Dedifferentiated amniotic fluid mesenchymal stem cell (primary cell): Measurements from ENCODE around the gene MRPL33.
A peak's percentile ranks its signal among the peaks of the same experiment; 100 is the strongest.
"Not testable (repeated sequence)": the region's sequence is repeated elsewhere in the genome, so short reads cannot be mapped to it uniquely, and the experiment has no call there.

Experiments used
- DNase-seq: peaks from one replicate; pipeline ENCODE4 v3.0.0-alpha.2; 2016; ENCODE audit errors: extremely low spot score

Gene MRPL33

DNA sequence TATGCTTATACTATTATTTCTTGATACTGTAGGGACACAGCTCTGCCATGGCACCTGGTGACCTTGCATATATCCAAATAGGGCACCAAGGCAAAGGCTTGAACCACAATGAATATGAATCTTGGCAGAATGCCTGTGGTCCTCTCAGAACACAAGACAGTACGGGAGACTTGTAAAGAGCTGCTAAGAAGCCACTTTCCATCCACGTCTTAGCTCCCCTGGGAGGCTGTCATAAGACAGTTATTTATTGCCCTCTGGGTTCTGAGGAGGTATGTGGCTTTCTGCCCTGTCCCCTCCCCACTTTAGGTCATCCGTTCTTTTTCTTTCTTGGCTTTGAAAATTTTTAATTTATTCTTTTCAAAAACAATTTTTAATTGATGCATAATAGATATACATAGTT lies 29.8 kb upstream of the MRPL33 start:
- DNase-seq: no peak

DNA sequence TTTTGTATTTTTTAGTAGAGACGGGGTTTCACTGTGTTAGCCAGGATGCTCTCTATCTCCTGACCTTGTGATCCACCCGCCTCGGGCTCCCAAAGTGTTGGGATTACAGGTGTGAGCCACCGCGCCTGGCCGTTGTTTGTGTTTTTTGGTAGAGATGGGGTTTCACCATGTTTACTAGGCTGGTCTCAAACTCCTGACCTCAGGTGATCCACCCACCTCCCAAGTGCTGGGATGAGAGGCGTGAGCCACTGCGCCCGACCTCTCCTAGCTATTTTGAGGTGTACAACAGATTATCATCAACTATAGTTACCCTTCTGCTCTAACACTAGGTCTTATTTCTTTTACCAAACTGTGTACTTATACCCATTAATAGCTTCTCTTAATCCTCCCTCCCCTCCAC lies 28.9 kb upstream of the MRPL33 start:
- DNase-seq: no peak

DNA sequence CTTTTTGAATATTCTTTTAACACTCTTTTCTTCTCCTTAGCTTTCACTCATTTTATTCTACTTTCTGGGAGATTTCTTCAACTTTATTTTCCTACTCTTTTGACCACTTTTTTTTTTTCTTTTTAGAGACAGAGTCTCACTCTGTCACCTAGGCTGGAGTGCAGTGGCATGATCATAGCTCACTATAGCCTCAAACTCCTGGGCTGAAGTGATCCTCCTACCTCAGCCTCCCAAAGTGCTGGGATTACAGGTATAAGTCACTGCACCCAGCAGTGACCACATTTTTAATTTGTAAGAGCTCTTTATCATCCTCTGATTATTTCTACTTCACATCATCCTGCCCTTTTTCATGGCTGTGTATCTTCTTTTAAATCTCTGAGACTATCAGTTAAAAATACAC lies 26.0 kb upstream of the MRPL33 start:
- not testable (repeated sequence) for DNase-seq

DNA sequence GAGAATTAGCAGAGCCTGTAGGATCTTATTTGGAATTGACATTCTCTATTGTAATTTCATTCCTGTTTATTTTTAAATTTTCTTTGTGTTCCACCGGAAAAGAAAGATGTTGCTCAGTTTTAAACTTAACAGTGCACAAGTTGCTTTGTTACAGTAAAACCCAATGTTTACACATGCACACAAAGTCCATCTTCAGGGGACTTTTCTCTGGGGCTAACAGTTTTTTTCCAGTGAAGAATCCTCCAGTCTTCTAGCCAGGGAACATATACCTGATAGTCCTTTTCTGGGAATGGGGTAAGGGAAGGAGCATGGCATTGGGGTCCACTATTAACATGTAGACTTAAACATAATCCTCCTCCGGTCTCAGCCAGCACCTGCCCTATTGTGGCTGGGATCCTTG lies 25.2 kb upstream of the MRPL33 start:
- no peak for DNase-seq

DNA sequence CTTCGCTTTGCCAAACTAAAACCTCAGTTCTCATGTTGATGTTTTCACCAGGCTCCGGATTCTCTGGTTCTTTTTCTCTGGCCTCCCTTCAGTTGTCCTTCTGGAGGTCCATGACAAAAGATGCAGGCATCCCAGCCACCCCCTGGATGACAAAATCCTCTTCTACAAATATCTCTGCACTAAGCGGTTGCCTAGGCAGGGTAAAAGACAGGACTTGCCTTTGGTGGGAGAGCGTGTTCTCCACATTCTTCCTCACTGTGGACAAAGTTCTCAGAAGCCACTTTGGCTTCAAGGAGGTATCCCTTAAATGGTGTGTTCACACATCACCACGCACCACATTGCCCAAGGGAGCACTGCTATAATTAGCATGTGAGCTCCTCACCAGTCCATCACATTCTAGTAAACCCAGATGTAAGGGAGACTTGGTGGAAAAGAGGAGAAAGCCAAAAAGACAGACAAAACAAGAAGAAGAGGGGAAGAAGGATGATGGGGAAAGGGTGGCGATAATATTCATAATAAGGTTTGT lies 23.6 kb upstream of the MRPL33 start:
- DNase-seq: no peak

DNA sequence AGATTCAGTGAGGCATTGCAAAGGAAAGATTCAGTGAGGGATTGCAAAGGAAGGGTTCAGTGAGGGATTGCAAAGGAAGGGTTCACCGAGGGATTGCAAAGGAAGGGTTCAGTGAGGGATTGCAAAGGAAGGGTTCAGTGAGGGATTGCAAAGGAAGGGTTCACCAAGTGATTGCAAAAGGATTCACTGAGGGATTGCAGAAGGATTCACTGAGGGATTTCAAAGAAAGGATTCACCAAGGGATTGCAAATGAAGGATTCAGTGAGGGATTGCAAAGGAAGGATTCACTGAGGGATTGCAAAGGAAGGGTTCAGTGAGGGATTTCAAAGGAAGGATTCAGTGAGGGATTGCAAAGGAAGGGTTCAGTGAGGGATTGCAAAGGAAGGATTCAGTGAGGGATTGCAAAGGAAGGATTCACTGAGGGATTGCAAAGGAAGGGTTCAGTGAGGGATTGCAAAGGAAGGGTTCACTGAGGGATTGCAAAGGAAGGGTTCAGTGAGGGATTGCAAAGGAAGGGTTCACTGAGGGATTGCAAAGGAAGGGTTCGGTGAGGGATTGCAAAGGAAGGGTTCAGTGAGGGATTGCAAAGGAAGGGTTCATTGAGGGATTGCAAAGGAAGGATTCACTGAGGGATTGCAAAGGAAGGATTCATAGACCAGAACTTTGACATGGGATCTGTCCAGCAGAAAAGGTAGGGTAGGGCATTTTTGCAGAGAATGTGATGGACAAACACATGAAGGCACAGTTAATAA lies 22.5 kb upstream of the MRPL33 start:
- DNase-seq: not testable (repeated sequence)

DNA sequence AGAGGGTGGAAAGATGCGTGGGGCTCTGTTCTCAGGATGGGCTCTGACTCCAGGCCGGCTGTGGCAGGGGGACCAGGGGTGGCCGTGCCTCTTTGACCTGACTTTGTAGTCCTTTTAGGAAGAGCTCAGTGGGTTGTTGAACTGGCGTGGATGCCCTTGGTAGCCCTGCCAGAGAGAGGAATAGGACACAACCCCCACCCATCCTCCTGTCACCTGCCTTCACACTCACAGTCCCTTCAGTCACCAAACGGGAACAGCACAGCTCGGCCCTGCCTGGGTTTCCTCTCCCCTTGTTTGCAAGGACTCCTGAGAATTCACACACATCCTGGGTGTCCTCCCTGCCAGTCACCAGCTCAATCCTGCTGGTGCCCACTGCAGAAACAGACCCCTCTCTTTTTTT lies 20.1 kb upstream of the MRPL33 start:
- no peak for DNase-seq

DNA sequence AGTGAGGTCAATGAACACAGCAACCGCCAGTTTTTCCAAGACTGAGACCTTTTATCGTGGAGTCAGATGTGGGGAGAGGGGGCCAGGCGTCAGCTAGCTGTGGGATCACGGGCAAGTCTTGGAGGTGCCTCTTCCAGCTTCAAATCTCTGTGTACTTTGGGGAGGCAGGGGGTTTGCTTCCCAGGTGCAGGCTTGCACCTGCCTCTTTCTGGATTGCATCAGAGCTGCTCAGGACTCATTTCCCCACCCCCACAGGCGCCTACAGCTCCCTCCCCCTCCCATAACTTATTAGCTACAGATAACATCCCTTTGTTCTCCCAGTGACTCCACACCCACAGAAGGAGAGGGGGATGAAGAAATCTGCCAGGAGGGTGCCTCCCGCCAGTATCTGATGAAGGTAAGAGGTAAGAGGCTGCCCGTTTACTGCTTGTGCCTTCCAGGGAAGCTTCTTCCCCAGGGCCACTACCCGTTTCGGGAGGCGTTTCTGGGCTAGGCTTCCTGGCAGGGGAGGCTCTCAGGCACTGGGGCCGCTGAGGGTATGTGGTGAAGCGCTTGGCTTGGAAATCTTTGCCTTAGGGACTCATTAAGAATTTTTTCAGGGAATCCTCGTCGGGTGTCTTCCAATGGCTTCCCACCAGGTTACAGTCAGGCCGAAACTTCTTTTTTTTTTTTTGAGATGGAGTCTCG lies 18.8 kb upstream of the MRPL33 start:
- DNase-seq: no peak

DNA sequence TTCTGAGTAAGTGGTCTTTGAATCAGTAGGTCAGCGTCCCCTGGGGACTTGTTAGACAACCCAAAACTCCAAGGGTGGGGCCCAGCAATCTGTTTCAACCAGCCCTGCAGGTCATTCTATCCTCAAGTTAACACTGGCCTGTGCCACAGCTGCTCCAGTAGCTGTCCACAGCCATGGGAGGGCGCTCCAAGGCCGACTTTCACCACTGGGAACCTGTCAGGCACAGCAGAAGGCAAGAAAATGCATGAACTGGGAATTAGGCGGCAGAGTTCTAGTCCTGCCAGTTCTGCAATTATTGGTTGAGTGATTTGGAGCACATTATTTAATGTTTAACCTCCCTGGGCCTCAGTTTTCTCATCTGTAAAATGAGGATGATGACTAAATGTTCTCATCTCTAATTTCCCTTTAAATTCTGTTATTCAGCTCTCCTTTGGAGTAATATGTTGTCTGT lies 17.4 kb upstream of the MRPL33 start:
- DNase-seq: peak; percentile 80

DNA sequence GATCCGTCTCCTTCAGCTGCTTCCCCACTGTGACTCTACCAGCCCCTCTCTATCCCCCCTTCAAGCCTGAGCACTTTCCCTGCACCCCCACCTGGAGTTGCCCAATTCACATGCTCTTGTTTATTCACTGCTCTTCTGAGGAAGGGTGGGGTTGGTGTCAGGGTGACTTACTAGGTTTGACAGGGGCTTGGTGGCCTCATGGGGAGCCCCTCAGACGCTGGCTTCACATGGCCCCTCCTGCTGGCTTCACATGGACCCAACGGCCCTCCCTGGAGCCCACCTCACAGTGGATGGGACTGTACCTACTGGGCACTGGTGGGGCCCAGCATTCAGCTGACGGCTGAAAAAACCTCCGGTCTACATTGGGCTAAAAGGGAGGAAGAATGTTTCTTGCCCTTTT lies 16.7 kb upstream of the MRPL33 start:
- DNase-seq: no peak

DNA sequence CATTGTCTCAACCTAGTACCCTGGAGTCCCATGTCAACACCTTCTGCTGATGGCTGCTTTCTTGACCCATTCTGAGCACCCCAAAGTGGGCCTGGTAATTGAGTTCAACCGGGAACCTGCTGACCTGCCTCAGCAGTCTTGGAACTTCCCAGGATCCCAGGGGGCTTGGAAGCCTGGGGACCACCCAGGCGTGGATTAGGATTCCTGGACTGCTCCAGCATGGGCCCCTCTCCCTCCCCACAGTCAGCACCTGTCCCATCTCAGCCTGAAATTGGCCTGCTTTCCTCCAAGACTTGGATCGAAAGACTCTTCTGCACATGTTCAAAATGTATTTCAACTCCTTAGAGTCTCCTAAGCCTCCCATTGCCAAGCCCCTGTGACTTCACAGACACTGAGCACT lies 15.4 kb upstream of the MRPL33 start:
- DNase-seq: no peak

DNA sequence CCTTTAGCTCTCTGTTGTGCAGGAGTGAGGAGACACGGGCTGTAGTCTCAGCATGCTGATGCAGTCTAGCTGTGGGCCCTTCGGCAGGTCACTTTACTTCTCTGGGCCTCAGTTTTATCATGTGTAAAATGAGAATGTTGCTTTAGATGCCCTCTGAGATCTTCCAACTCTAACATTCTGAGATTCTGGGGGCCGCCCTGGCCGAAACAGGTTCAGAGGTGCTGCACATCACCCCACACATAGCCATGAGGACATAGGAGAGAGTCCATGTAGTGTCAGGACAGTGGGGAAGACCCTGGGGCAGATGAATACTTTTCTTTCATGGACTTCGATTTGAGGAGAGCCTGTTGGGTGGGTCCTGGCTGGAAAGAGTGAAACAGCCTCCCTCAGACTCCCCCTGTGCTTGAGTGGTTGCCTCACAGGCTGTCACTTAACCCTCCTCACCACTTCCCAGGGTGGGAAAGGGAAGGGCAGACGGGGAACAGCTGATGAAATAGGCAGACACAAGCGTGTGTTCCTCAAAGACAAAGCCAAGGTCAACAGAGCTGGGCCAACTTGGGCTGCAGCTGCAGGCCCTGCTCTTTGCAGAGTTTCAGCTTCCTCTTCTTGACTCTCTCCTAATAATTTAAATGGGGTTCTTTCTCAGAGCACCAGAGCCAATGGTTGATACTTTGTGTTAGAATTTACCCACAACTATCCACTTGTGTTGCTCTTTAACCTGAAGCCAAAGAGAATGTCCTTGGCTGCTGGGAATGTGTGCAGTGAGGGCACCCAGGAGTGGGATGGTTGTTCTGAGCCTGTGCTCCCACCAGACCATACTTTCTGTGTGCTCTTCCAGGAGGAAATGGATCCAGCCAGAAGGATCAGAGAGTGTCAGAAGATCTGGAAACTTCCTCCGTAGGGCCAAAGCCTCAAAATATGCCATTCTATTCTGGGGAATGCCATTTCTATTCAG lies 14.7 kb upstream of the MRPL33 start:
- DNase-seq: peak; percentile 27

DNA sequence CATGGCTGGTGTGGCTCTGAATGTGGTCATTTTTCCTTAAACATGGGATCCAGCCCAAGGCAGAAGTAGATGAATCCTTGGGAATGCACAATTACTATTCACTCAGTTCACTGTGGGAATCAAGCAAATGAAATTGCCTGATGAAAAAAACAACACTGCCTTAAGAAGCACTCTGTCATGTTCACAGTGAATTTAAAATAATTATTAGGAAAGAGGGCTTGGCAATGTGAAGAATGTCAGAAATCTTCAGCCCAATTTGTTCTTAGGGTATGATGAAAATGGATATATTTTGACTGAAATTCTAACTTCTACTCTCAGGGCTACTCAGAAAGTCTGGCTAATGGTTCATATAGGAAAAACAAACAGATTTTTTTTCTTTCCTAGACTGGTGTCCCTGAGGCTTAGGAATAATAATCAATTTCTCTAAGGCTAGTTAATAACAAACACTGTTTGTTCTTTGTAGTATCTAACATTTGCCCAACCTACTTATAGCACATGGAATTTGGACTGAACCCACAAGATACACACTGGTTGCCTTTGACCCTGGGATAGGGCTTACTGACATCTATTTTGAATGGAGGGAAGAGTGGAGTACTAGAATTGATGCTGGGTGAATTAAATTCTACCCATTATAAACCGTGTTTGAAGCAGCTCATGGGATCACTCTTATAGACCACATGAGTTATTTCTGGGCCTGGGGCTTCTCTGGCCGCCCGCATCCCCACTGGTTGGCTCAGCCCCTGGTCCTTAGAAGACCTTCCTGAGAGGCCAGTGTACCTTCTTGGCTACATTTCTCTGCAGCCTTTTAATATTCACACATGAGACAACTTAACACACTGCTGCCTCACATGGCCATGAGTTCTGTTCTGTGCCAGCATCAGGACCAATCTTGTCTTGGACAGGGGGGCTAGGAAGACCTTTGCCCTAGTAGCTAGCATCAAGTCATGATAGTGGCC lies 8.3 kb upstream of the MRPL33 start:
- peak; percentile 67 for DNase-seq

DNA sequence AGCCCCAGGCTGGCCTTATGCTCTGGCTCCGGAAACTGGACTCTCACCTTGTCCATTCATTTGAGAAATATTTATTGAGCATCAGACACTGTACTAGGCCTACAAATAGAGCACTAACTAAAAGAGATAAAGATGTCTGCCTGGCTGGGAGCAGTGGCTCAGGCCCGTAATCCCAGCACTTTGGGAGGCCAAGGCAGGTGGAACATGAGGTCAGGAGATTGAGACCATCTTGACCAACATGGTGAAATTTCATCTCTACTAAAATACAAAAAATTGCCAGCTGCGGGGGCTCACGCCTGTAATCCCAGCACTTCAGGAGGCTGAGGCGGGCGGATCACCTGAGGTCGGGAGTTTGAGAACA lies 7.6 kb upstream of the MRPL33 start:
- DNase-seq: no peak

DNA sequence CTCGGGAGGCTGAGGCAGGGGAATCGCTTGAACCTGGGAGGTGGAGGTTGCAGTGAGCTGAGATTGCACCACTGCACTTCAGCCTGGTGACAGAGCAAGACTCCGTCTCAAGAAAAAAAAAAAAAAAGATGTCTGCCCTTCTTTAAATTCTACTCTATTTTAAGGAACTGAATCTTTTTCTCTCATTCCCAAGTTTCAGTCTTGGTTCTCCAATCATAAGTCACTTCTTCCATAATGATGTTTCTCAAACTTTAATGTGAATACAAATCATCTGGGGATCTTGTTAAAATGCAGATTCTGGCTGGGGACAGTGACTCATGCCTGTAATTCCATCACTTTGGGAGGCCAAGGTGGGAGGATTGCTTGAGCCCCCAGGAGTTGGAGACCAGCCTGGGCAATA lies 7.0 kb upstream of the MRPL33 start:
- DNase-seq: not testable (repeated sequence)

DNA sequence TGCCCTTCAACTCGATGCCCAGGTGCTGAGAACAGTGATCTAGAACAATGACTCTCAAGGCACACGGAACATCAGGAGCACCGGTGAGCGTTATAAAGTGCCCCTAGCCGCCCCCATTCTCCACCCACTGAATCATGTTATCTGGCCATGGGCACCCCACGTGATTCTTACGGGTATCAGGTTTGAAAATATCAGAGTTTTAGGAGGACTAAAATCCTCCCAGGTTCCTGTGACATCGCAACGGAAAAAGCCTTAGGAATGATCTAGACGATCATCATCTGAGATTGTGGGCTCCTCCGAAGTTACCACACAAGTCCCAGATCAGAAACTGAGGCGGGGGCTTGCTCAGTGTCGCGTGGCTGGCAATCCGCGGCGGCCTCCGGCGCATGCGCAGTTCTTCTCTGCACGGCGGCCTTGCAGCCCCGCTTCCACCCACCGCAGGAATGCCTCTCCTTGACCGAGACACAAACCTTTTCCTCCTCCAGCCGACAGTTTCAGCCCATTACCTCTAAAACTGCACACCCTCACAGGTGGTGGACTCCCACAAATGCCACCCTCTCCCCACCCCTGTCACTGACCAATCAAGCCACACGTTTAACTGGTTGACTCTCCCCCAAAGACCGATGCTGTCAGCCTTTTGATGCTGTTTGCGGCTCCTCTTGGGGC lies 5.8 kb upstream of the MRPL33 start:
- no peak for DNase-seq

DNA sequence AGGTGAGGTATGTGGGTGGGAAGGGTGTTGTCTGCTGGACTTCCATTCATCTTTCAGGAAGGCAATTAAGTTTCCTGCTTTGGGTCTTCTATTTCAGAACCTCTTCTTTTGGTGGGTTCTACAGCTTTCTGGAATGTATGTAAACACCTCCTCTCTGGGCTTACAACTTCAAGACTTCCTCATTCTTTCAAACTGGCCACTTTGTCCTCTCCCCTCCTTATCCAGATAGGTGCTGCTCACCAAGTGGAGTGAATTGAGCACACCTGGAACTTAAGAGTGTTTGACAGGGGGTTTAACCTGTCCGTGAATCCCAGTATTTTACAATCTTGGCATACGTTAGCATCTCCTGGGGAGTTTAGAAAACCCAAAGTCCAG lies 5.2 kb upstream of the MRPL33 start:
- no peak for DNase-seq

DNA sequence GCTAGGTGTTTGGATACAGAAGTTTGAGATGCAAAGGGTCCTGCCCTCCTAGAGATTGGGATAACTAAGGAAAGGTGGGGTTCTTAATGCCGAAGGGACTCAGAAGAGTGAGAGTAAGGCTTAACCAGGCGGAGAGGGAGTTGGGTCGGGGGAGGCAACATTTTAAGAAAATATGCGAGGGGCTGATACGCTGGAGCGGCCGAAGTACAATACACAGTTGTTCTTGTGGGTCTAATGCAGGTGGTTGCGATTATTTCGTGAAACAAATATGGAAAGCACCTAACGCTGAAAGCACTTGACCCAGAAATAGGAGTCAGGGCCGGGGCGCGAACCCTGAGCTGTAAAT lies 344 bp upstream of the MRPL33 start:
- no peak for DNase-seq

DNA sequence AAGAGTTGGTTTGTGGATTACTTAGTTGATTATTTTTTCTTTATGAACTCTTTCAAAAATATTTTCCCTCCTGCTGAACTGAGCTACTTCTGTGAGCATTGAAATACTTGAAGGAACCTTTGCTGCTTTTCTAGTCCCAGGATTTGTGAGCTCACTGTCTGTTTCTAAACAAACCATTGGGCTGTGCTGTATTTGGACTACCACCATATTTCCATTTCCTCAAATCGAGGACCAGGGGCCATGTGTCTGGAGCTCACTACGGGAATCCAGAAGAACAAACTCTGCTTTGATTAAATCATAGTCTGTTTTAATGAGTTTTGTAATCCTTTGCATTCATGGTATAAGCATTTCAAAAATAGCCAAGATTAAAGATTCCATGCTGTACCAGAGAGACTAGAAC lies 1.3 kb downstream of the MRPL33 start:
- no peak for DNase-seq

DNA sequence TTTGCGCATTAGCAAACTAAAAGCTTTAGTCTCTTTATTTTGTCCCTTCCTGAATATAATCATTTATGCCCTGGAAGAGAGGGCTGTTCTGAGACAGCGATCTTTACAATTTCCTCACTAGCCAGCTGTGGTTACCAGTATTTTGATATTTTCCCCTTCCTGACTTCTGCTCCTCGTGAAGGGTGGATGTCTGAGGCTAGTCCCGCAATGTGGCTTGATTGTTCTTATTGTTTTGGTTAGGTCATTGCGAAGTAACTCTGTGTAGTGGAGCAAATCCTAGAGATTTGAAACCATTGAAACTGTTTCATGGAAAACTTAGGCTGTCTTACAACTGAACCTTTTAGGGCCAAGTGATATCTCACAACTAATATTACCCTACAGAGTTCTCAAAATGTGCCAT lies 2.4 kb downstream of the MRPL33 start:
- DNase-seq: no peak

DNA sequence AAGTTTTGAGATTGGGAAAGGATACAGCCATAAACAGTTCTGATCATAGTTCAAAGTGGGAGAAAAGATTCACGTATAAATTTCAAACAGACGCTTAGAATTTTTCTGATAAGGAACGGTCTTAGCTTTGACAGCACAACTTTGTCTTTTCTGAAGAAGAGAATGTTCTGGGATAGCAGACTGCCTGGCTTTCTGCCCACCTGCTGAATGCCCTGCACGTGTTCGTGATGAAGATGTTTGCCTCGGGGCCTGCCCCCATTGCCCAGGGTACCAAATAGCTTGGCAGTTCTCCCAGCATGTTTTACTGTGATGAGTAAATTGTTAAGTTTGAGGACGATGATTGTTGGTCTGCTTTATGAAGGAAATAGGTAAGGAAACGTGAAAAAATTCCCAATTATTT lies 4.6 kb downstream of the MRPL33 start:
- no peak for DNase-seq
